ENCODE data around the gene FAM163B. TPM values are rescaled to one million over a fixed set of nuclear protein-coding genes. Genes with fewer than 3 reads are reported as not detected.

The FAM163B gene
- total RNA-seq, 1 donor from 2014 or later, result 6.3 TPM

DNA sequence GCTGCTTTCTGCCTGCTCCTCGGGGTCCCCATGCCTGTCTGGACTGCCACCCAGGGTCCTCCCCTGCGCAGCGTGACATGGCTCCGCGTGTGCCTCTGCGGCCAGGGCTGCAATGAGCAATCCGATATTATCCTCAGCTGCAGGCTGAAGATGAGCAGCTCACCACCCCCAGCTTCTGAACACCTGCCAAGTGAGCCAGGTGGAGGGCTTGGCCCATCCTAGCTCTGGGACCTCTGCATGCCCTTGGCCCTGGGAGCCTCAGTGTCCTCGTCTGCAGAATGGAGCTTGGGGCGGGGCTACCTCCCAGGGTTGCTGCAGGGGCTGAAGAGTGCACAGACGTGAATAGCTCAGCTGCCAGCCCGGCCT lies 80.3 kb downstream of the FAM163B start:
- DNase-seq (ENCODE audit: low spot score), result no peak

DNA sequence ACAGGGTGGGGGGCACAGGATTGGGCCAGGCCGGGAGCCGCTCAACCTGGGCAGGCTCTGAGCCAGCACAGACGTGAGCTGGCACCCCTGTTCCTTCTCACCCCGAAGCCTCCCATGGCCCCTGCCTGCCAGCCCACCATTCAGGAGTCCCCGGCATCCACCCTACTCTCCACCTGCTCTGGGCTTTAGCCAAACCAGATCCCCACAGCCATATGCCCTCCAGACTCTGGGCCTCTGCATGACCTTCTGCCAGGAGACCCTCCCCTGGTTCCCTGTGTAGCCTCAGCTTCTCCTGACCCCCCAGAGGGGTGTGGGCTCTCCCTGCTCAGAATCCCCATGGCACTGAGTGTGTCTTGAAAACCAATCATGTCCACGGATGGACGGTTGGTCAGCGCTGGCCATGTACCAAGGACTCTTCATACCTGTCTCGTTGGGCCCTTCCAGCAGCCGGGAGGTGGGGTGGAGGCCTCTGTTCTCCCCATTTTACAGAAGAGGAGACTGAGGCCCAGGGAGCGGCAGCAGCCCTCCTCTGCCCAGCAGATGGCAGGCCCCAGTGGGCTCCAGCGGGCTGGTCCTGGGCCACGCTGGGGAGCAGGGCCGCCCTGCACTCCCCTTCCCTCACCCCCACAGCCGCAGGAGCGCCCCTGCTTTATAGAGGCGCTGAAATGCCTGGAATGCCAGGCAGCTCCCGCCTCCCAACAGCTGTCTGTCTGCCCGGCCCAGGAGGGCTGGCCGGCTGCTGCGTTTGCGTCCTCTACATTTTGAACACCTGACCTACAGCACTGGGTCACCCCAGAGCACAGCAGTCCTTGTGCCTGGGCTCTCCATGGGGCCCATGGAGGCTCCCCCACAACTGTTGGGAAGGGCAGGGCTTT lies 81.0 kb downstream of the FAM163B start:
- no peak for DNase-seq (ENCODE audit: low spot score)

DNA sequence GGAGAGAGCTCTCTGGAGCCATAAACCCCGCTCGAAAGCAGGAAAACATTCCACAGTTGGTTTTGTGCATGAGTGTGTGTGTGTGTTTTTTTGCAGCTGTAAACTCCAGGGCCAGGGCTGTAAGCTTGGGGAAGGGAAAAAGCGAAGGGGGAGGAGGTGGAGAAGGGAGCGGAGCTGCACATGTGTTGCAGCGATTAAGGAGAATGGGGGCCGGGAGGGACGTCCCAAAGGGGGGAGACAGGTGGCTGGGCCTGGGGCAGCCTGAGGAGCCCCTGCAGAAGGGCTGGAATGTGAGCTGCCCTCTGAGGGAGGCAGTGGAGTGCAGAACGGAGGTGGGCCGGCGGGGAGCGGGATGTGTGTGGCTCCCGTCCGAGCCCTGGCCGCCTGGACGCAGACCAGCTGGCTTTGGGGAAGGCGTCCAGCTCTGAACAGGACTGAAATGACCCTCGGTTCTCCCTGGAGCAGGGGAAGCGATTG lies 81.7 kb downstream of the FAM163B start:
- peak; percentile 76 for DNase-seq (ENCODE audit: low spot score)

Other genes with a start within 250 kb of the FAM163B start
- gene SURF4, start 233.3 kb downstream of the FAM163B start, total RNA-seq (ENCODE audit: insufficient read depth, low replicate concordance), result 255 TPM
- 7.5 TPM for gene STKLD1, start 233.0 kb downstream of the FAM163B start, total RNA-seq (ENCODE audit: insufficient read depth, low replicate concordance)
- 7.9 TPM for gene REXO4, start 191.4 kb downstream of the FAM163B start, total RNA-seq (ENCODE audit: insufficient read depth, low replicate concordance)
- gene ADAMTS13, start 187.0 kb downstream of the FAM163B start, total RNA-seq (ENCODE audit: insufficient read depth, low replicate concordance), result 2.2 TPM
- 4.8 TPM for gene CACFD1, start 149.4 kb downstream of the FAM163B start, total RNA-seq (ENCODE audit: insufficient read depth, low replicate concordance)
- gene SLC2A6, start 130.3 kb downstream of the FAM163B start, total RNA-seq (ENCODE audit: insufficient read depth, low replicate concordance), result 9.4 TPM
- not detected for gene MYMK, start 84.4 kb downstream of the FAM163B start, total RNA-seq (ENCODE audit: insufficient read depth, low replicate concordance)
- gene ADAMTSL2, start 74.7 kb downstream of the FAM163B start, total RNA-seq (ENCODE audit: insufficient read depth, low replicate concordance), result 1.2 TPM
- 0.72 TPM for gene DBH, start 27.0 kb upstream of the FAM163B start, total RNA-seq (ENCODE audit: insufficient read depth, low replicate concordance)
- gene SARDH, start 129.0 kb upstream of the FAM163B start, total RNA-seq (ENCODE audit: insufficient read depth, low replicate concordance), result 7.7 TPM

Measured in umbilical cord (tissue), 2 donors.